ENCODE measurements around the gene PLD1.

Gene PLD1

DNA sequence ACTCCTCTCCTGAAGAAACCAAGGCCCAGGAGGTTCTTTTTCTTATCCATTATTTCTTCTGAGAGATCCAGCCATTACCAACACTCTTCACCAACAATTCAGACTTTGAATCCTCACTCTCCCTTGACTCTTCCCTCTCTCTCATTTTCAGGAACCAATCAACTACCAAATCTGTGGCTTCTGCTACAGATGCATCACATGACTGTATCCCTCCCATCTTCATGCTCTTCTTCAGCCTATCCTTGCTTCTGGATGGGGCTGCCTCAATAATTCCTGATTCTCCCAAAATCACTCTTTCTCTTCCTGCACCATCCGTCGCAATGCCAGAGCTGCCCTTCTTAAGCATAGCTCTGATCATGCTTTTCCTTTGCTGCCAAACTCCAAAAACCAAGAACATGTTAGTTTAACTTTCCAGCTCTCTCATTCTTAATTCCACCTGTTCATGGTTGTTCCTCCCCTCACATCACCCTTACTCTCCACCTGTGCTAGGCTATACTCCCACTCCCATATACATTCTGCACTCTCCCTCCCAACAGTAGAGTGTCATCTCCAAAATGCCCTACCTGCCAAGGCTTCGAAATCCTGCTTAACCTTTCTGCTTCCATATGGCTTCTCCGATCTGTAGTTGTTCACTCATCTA, 13.5 kb downstream of the PLD1 start:
- no peaks in the 10 kb centered on the region for H3K9me3 ChIP-seq
- peaks cover 0 to 29% (median 6%) of the 10 kb centered on the region in 4 donors for H3K4me1 ChIP-seq
- no peak overlapping the region for H3K27ac ChIP-seq
- no peak for DNase-seq
- no peak overlapping the region for H3K4me3 ChIP-seq
- TF ChIP-seq, protein P1, sequence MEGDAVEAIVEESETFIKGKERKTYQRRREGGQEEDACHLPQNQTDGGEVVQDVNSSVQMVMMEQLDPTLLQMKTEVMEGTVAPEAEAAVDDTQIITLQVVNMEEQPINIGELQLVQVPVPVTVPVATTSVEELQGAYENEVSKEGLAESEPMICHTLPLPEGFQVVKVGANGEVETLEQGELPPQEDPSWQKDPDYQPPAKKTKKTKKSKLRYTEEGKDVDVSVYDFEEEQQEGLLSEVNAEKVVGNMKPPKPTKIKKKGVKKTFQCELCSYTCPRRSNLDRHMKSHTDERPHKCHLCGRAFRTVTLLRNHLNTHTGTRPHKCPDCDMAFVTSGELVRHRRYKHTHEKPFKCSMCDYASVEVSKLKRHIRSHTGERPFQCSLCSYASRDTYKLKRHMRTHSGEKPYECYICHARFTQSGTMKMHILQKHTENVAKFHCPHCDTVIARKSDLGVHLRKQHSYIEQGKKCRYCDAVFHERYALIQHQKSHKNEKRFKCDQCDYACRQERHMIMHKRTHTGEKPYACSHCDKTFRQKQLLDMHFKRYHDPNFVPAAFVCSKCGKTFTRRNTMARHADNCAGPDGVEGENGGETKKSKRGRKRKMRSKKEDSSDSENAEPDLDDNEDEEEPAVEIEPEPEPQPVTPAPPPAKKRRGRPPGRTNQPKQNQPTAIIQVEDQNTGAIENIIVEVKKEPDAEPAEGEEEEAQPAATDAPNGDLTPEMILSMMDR (IDR thresholded peaks at IDR 0.05), result no peak
- intact Hi-C loops (cut with DNase I; ENCODE audit: low total_unique reads), result no loop called here
- no peaks in the 10 kb centered on the region for H3K36me3 ChIP-seq
- no peaks in the 10 kb centered on the region for H3K27me3 ChIP-seq

DNA sequence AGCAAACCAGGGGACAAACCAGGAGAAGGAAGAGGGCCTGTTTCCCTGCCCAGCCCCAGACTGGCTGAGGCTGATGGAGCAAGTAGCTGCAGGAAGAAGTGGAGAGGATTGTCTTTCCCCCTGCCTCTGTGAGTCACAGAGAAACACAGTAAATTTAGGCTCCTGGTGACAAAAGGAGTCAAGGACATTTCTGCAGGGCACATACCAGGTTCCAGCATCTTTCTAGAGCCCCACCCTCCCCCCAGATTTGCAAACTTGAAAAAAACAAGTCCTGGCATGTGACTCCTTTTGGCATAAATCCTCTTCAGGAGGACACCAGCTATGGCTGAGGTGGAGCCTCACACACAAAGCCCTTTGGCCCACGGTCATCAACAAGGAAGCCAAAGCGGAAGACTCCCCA, 17.8 kb downstream of the PLD1 start:
- DNase-seq, result no peak
- Histone ChIP-seq H3K27ac (no peak overlapping the region), H3K4me3 (no peak overlapping the region), H3K27me3 (no peaks in the 10 kb centered on the region), H3K9me3 (no peaks in the 10 kb centered on the region), H3K4me1 (peaks cover 0 to 8% (median 2%) of the 10 kb centered on the region in 4 donors), H3K36me3 (no peaks in the 10 kb centered on the region)
- TF ChIP-seq, protein P1 (IDR thresholded peaks at IDR 0.05), result no peak
- intact Hi-C loops (cut with DNase I; ENCODE audit: low total_unique reads), result no loop called here

DNA sequence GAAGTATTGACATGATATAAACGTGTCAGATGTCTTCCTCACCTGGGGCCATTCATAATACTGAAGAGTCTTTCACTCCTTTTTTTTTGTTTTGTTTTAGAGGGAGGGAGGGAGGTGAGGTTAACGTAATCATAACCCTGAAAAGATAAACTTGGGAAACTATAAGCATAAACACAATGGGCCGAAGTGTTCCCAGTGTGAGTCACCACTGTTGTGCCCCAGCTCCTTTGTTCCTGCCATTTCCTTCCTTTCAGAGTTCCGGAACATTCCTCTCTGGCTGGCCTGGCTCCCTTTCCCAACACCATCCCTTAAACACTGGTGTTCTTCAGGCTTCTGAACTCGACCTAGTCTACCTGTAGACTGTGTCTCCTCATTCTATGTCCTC, 18.6 kb downstream of the PLD1 start:
- no peak overlapping the region for H3K27ac ChIP-seq
- intact Hi-C loops (cut with DNase I; ENCODE audit: low total_unique reads), result no loop called here

DNA sequence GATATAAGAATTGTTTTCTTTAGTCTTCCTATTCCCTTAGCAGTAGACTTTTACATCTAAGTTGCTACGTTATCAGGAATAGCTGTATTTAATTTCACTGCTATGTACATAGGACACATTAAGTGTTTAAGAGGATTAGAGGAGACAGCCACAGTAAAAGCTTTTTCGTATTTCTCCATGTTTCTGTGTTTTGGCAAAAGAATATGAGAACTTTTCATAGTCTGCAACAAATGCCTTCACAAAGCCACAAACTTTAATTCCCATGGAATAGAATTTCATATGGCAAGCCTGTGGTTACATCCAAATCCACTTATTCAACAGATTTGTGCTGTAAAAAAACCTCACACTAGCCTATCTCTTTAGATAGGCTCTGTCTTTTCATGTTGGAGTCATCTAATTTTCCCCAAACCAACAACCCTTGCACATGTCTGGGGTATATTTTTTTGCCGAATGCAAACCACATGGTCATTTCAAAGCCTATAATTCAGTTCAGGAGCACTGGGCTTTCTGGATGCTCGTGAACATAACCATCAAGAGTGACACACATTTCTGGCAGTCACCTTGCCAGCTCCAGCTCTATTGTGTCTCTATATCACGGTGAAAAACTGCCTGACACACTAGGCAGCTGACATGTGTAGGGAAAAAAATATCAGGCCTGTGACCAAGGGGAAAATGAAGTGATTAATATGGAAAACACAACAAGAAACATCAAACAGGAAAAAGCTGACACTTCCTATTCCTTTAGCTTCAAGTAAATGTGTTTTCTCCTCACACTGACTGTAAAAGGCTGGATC, 19.2 kb downstream of the PLD1 start:
- Histone ChIP-seq H3K27ac (no peak overlapping the region), H3K9me3 (no peaks in the 10 kb centered on the region)

More for the DNA sequence above, 18.6 kb downstream of the PLD1 start:
- Histone ChIP-seq H3K4me3 (no peak overlapping the region), H3K9me3 (no peaks in the 10 kb centered on the region), H3K36me3 (no peaks in the 10 kb centered on the region), H3K27me3 (no peaks in the 10 kb centered on the region), H3K4me1 (no peaks in the 10 kb centered on the region)
- TF ChIP-seq, protein P1 (IDR thresholded peaks at IDR 0.05), result no peak
- no peak for DNase-seq

DNA sequence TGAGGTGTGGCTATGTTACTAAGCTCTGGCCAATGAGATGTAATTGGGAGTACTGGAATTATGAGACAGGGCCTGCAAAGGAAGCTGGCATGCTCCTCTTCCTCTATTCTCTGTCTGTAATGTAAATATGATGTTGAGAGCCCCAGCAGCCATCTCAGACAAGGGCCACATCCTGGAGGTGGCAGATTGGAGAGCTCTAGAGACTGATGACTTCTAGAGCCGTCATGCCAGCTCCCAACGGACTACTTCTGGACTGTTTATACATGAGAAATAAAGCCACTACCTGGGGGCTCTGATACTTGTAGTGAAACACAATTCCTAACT, 19.7 kb downstream of the PLD1 start:
- Histone ChIP-seq H3K4me1 (no peaks in the 10 kb centered on the region), H3K9me3 (no peaks in the 10 kb centered on the region), H3K27me3 (no peaks in the 10 kb centered on the region), H3K36me3 (no peaks in the 10 kb centered on the region), H3K4me3 (no peak overlapping the region), H3K27ac (no peak overlapping the region)
- intact Hi-C loops (cut with DNase I; ENCODE audit: low total_unique reads), result no loop called here
- TF ChIP-seq, protein P1 (IDR thresholded peaks at IDR 0.05), result no peak
- DNase-seq, result no peak

More for the DNA sequence above, 19.2 kb downstream of the PLD1 start:
- TF ChIP-seq, protein P1 (IDR thresholded peaks at IDR 0.05), result no peak
- Histone ChIP-seq H3K27me3 (no peaks in the 10 kb centered on the region), H3K4me1 (no peaks in the 10 kb centered on the region), H3K4me3 (no peak overlapping the region), H3K36me3 (no peaks in the 10 kb centered on the region)
- intact Hi-C loops (cut with DNase I; ENCODE audit: low total_unique reads), result no loop called here
- no peak for DNase-seq

Data from tibial artery (tissue), 4 donors.